GM18519 (cell line): Measurements from ENCODE around the gene MSH4.
"Not testable (repeated sequence)": the region's sequence is repeated elsewhere in the genome, so short reads cannot be mapped to it uniquely, and the experiment has no call there.

Experiments used
- ATAC-seq: cut with Tn5 transposase; IDR thresholded peaks from one replicate; pipeline ENCODE4 v1.9.1; 2021; ENCODE audit warnings: mild to moderate bottlenecking, moderate library complexity; ENCODE audit not compliant: unreplicated experiment, low FRiP score

MSH4 gene

GRCh38 chr1:75794382-75794781 lies 2.3 kb upstream of the MSH4 start:
- ATAC-seq, result no peak

GRCh38 chr1:75795703-75796193 lies 934 bp upstream of the MSH4 start:
- ATAC-seq, result no peak

- ATAC-seq, result no peak
Measured at GRCh38 chr1:75797273-75797588, 549 bp downstream of the MSH4 start.

DNA sequence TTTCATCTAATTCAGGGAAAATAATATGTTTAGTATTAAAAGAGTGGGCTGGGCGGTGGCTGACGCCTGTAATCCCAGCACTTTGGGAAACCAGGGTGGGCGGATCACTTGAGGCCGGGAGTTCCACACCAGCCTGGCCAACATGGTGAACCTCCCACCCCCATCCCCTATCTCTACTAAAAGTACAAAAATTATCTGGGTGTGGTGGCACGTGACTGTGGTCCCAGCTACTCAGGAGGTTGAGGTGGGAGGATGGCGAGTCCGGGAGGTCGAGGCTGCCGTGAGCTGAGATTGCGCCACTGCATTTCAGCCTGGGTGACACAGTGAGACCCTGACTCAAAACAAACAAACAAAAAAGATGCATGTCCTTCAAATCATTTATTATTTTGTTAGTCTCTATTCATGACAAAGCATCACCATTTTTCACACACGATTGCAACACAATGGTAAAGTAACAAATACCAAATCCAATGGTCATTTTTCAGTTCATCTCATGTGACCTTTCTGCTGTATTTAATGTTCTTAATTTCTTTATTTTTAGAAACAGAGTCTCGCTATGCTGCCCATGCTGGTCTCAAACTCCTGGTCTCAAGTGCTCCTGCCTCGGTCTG lies 1.0 kb downstream of the MSH4 start:
- no peak for ATAC-seq

DNA sequence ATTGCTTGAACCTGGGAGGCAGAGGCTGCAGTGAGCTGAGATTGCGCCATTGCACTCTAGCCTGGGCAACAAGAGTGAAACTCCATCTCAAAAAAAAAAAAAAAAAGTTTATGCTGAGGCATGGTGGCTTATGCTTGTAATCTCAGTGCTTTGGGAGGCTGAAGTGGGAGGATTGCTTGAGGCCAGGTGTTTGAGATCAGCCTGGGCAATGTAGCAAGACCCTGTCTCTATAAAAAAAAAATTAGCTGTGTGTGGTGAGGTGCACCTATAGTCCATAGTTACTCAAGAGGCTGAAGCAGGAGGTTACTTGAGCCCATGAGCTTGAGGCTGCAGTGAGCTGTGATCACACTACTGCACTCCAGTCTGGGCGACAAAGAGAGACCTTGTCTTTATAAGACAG lies 4.8 kb downstream of the MSH4 start:
- ATAC-seq, result not testable (repeated sequence)

DNA sequence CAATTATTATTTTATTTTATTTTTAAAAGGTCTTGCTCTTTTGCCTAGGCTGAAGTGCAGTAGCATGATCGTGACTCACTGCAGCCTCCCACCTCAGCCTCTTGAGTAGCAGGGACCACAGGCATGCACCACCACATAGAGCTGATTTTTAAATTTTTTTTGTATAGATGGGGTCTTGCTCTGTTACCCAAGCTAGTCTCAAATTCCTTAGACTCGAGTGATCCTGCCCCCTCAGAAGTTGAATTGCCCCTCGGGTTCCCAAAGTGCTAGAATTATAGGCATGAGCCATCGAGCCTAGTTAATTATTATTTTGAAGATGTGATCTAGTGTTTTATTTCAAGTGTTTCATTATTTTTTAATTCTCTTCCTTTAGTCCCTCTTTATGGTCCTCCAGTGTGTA lies 12.2 kb downstream of the MSH4 start:
- ATAC-seq, result no peak

GRCh38 chr1:75810113-75810512 lies 13.4 kb downstream of the MSH4 start:
- not testable (repeated sequence) for ATAC-seq

DNA sequence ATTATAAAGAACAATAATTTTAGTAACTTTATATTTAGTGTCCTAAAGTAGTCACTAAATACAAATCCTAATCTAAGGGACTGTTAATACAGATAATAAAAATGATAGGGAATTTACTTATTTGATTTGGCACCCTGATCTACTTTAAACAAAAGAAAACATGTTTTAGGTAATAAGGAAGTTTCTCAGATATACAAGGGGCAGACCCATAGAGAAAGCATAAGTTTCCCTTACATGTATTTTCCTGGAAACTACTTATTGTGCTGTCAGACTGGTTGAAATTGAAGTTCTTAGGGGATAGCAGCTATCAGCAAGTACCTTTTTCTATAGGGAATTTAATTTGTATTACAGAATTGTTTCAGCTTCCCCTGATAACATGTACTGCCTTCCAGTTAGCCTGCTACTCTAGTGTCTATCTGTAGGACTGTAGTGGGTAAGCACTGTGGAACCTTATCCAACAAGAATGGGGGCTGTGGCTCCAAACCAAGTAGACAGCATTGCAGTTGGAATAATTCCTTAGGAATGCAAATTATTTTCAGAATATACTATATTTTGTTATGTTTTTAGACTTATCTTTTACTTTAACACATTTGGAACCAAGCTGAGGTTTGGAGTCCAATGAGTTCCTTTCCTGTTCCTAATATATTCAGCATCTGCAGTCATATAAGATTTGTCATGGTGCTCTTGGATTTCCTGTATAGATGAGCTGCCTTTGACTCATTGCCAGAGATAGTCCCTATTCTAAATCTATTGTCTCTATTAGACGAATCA lies 14.7 kb downstream of the MSH4 start:
- no peak for ATAC-seq

- no peak for ATAC-seq
Measured at GRCh38 chr1:75812065-75812464, 15.4 kb downstream of the MSH4 start.

GRCh38 chr1:75823596-75823995 lies 26.9 kb downstream of the MSH4 start:
- not testable (repeated sequence) for ATAC-seq

DNA sequence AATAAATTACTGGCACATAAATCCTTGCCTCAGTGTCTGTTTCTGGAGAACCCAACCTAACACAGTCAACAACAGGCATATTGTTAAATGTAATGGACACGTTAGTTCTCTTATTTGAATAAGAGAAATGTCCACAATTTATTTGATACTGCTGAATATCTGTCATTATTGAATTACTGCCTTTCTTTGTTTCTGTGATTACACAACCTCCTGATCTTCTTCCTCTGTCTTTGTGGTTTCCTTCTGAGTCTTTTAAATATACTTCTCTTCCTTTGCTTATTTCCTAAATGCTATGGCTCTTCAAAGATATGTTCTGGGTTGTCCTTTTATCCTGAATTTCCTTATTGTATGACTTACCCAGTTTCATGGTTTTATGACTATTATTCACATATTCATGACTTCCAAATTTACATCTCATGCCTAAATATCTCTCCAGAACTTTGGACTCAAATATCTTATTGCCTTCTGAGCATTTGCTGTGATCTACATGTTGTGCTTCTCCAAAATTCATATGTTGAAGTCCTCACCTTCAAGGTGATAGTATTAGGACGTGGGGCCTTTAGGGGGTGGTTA lies 39.9 kb downstream of the MSH4 start:
- no peak for ATAC-seq

DNA sequence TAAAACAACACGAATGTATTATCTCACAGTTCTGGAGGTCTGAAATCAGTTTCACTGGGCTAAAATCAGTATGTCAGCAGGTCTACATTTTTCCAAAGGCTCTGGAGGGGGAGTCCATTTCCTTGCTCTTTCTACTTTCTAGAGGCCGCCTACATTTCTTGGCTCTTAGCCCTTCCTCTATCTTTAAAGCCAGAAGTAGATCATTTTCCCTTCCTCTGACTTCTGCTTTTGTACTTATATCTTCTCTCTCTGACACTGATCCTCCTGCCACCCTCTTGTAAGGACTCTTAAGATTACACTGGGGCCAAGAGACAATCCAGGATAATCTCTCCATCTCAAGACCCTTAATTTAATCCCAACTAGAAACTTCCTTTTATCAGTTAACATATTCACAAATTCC lies 41.4 kb downstream of the MSH4 start:
- ATAC-seq, result no peak

GRCh38 chr1:75841421-75841820 lies 44.7 kb downstream of the MSH4 start:
- ATAC-seq, result no peak

- no peak for ATAC-seq
Measured at GRCh38 chr1:75845576-75845975, 48.9 kb downstream of the MSH4 start.

DNA sequence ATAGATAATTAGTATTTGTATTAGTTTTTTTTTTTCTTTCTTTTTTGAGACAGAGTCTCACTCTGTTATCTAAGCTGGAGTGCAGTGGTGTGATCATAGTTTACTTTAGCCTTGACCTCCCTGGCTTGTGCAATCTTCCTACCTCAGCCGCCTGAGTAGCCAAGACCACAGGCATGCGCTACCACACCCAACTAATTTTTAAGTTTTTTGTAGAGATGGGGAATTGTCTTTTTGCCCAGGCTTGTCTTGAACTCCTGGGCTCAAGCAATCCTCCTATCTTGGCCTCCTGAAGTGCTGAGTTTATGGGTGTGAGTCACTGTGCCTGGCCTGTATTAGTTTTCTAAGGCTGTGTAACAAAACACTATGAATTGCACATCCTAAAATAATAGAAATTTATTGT lies 58.3 kb downstream of the MSH4 start:
- ATAC-seq, result no peak

GRCh38 chr1:75855734-75856133 lies 59.1 kb downstream of the MSH4 start:
- no peak for ATAC-seq

GRCh38 chr1:75861831-75862230 lies 65.1 kb downstream of the MSH4 start:
- no peak for ATAC-seq

- no peak for ATAC-seq
Measured at GRCh38 chr1:75870951-75871350, 74.3 kb downstream of the MSH4 start.

- ATAC-seq, result no peak
Measured at GRCh38 chr1:75879985-75880384, 83.3 kb downstream of the MSH4 start.

GRCh38 chr1:75884437-75884836 lies 87.8 kb downstream of the MSH4 start:
- no peak for ATAC-seq

DNA sequence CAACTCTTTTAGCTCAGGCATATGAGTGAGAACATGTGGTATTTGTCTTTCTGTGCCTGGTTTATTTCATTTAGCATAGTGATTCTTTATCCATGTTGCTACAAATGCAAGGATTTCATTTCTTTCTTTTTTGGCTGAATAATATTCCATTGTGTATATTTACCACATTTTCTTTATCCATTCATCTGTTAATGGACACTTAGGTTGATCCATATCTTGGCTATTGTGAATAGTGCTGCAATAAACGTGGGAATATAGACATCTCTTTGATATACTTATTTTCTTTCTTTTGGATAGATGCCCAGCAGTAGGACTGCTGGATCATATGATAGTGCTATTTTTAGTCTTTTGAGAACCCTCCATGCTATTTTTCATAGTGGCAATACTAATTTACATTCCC lies 104.7 kb downstream of the MSH4 start:
- no peak for ATAC-seq

GRCh38 chr1:75908717-75909152 lies 112.1 kb downstream of the MSH4 start:
- peak; percentile 89 for ATAC-seq
